Measurements from ENCODE around the gene HTR3D. TPM values are rescaled to one million over a fixed set of nuclear protein-coding genes. Genes with fewer than 3 reads are reported as not detected.

HTR3D gene
- total and polyA plus RNA-seq, 10 of the 15 experiments (the other 5 are each of a cell fraction or from before 2014, with no cell fraction given): not detected

DNA sequence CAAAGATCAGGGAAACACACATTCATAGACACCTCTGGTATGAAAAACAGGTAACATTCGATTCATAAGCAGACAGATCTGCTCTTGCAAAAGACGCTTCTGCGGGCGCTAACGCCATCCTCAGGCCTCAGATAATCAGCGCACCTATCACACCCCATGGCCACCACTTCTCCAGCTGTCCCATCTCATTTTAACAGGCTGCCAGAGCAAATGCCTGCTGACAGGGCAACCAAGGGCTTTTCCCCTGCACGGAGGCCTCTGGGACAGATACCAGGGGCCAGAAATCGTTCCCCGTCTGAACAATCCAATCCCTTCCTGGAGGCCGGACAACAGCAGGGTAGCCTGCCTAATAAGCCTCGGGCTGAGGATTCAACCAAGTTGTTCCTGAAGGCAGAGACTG, 29.1 kb upstream of the HTR3D start:
- Histone ChIP-seq H3K4me1 (ENCODE audit: control insufficient read depth, insufficient read depth, low read length) (peaks cover 12% of the 10 kb centered on the region), H3K36me3 (ENCODE audit: control insufficient read depth in 2 of 2, insufficient read depth in 2 of 2, low read length in 1 of 2) (no peaks in the 10 kb centered on the region), H3K9ac (ENCODE audit: control insufficient read depth, insufficient read depth, low read length) (no peak overlapping the region), H2AFZ (ENCODE audit: control insufficient read depth, low read depth, low read length) (no peak overlapping the region), H3K27me3 (replicated peaks in 1 of 2; ENCODE audit: control insufficient read depth in 2 of 2, insufficient read depth in 2 of 2, low read length in 1 of 2) (no peaks in the 10 kb centered on the region), H3K4me3 (no peak overlapping the region), H3K79me2 (ENCODE audit: control insufficient read depth, insufficient read depth, low read length) (no peaks in the 10 kb centered on the region), H3K27ac (ENCODE audit: control insufficient read depth, insufficient read depth) (no peak overlapping the region), H3K4me2 (ENCODE audit: control insufficient read depth, insufficient read depth) (no peak overlapping the region), H4K20me1 (ENCODE audit: control insufficient read depth, insufficient read depth) (no peaks in the 10 kb centered on the region), H3K9me3 (replicated peaks; ENCODE audit: control insufficient read depth, insufficient read depth, low read length) (no peaks in the 10 kb centered on the region)
- FAIRE-seq: no peak
- intact Hi-C loops (cut with micrococcal nuclease; ENCODE audit: unreplicated experiment) (no loop called here), in situ Hi-C loops (cut with MboI) (no loop called here)
- ChIA-PET SMC1A (ENCODE audit: uncharacterized antibody, unreplicated experiment) (interaction anchor here (1.4 kb wide), 1 partner anchor 10 kb away, joined by 3 read pairs; no protein-coding TSS in a partner anchor), CTCF (no interaction called here), POLR2A (no interaction called here), RAD21 (ENCODE audit: unreplicated experiment) (no interaction called here)
- DNase-seq (ENCODE audit: low read depth, low spot score): no peak
- WGBS (ENCODE audit: insufficient coverage, insufficient replicate concordance, low lambda C conversion rate, missing lambda C conversion rate): 88% methylated on average over 11 of the region's 11 CpGs
- TF ChIP-seq, protein P1, sequence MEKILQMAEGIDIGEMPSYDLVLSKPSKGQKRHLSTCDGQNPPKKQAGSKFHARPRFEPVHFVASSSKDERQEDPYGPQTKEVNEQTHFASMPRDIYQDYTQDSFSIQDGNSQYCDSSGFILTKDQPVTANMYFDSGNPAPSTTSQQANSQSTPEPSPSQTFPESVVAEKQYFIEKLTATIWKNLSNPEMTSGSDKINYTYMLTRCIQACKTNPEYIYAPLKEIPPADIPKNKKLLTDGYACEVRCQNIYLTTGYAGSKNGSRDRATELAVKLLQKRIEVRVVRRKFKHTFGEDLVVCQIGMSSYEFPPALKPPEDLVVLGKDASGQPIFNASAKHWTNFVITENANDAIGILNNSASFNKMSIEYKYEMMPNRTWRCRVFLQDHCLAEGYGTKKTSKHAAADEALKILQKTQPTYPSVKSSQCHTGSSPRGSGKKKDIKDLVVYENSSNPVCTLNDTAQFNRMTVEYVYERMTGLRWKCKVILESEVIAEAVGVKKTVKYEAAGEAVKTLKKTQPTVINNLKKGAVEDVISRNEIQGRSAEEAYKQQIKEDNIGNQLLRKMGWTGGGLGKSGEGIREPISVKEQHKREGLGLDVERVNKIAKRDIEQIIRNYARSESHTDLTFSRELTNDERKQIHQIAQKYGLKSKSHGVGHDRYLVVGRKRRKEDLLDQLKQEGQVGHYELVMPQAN (conservative IDR thresholded peaks at IDR 0.05): no peak
- TF ChIP-seq SIX5 (IDR thresholded peaks at IDR 0.05; ENCODE audit: low read depth, low read length, severe bottlenecking): no peak
- no peak for TF ChIP-seq TARDBP (IDR thresholded peaks at IDR 0.05; ENCODE audit: borderline replicate concordance)
- TF ChIP-seq, protein P2, sequence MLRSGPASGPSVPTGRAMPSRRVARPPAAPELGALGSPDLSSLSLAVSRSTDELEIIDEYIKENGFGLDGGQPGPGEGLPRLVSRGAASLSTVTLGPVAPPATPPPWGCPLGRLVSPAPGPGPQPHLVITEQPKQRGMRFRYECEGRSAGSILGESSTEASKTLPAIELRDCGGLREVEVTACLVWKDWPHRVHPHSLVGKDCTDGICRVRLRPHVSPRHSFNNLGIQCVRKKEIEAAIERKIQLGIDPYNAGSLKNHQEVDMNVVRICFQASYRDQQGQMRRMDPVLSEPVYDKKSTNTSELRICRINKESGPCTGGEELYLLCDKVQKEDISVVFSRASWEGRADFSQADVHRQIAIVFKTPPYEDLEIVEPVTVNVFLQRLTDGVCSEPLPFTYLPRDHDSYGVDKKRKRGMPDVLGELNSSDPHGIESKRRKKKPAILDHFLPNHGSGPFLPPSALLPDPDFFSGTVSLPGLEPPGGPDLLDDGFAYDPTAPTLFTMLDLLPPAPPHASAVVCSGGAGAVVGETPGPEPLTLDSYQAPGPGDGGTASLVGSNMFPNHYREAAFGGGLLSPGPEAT (IDR thresholded peaks at IDR 0.05; ENCODE audit: low read depth): no peak
- TF ChIP-seq NR2F1 (conservative IDR thresholded peaks at IDR 0.05): no peak
- no peak for TF ChIP-seq ZBED1 (IDR thresholded peaks at IDR 0.05; ENCODE audit: borderline replicate concordance)
- no peak for TF ChIP-seq JUNB (IDR thresholded peaks at IDR 0.05)
- no peak for TF ChIP-seq SMARCA5 (IDR thresholded peaks at IDR 0.05)
- TF ChIP-seq NR2C2 (IDR thresholded peaks at IDR 0.05; ENCODE audit: borderline replicate concordance, control insufficient read depth, insufficient read length, low read depth): no peak
- TF ChIP-seq MEF2A (IDR thresholded peaks at IDR 0.05; ENCODE audit: insufficient read depth, low read depth, low read length): no peak
- BruUV-seq (replicated peaks): no TSS peak
- ATAC-seq: no peak
